Brain pericyte (primary cell): ENCODE measurements around the gene ORC2.
"Not testable (repeated sequence)": the region's sequence is repeated elsewhere in the genome, so short reads cannot be mapped to it uniquely, and the experiment has no call there.

Experiments used
- DNase-seq: peaks from one replicate; pipeline ENCODE4 v3.0.0-alpha.2; 2012; ENCODE audit warnings: low read depth, low spot score

The ORC2 gene

GRCh38 chr2:200930947-200931626 is 32.4 kb downstream of the ORC2 start:
- no peak for DNase-seq

- no peak for DNase-seq
Measured at GRCh38 chr2:200929334-200930249, 33.9 kb downstream of the ORC2 start.

- DNase-seq = no peak
Measured at GRCh38 chr2:200922439-200922838, 41.0 kb downstream of the ORC2 start.

GRCh38 chr2:200913654-200914053 is 49.8 kb downstream of the ORC2 start:
- DNase-seq = no peak

- DNase-seq = no peak
Measured at GRCh38 chr2:200909958-200910357, 53.5 kb downstream of the ORC2 start.

- DNase-seq = no peak
Measured at GRCh38 chr2:200905618-200906296, 57.7 kb downstream of the ORC2 start.

- DNase-seq = peak; percentile 64
Measured at GRCh38 chr2:200901459-200902072, 61.9 kb downstream of the ORC2 start.

GRCh38 chr2:200899482-200899881 is 64.0 kb downstream of the ORC2 start:
- DNase-seq = no peak

- DNase-seq = peak; percentile 91
Measured at GRCh38 chr2:200888704-200889625, 74.5 kb downstream of the ORC2 start, which contains the start of the genes NIF3L1 and PPIL3. TSS of gene NIF3L1 (plus strand) at chr2:200889371. CDS start at chr2:200891944, 2,573 bp downstream. TSS of gene PPIL3 (minus strand) at chr2:200889077. CDS start at chr2:200887615, 1,462 bp downstream.

- DNase-seq = not testable (repeated sequence)
Measured at GRCh38 chr2:200881715-200882249, 81.7 kb downstream of the ORC2 start.

GRCh38 chr2:200878289-200878880 is 85.1 kb downstream of the ORC2 start:
- DNase-seq = no peak

GRCh38 chr2:200877443-200877842 is 86.0 kb downstream of the ORC2 start:
- DNase-seq = no peak

GRCh38 chr2:200873560-200873959 is 89.9 kb downstream of the ORC2 start:
- no peak for DNase-seq

- DNase-seq = no peak
Measured at GRCh38 chr2:200871151-200871550, 92.3 kb downstream of the ORC2 start.

- DNase-seq = no peak
Measured at GRCh38 chr2:200869014-200869413, 94.4 kb downstream of the ORC2 start.

- DNase-seq = peak; percentile 82
Measured at GRCh38 chr2:200864176-200865034, 99.1 kb downstream of the ORC2 start, which contains the start of gene CLK1. TSS of gene CLK1 (minus strand) at chr2:200864658. CDS start at chr2:200861862, 2,796 bp downstream.

- no peak for DNase-seq
Measured at GRCh38 chr2:200863782-200864175, 99.7 kb downstream of the ORC2 start.

- no peak for DNase-seq
Measured at GRCh38 chr2:200862532-200863000, 100.9 kb downstream of the ORC2 start.
